ENCODE results near the gene C2CD2.

GRCh38 chr21:41857771-41858300 is 96.0 kb downstream of the C2CD2 start:
- TF ChIP-seq CTCF (IDR thresholded peaks at IDR 0.05 in 4 of 5, conservative IDR thresholded peaks at IDR 0.05 in 1 of 5): no peak
- TF ChIP-seq POLR2A (IDR thresholded peaks at IDR 0.05): no peak

Measured in gastrocnemius medialis (tissue), 4 donors.